DOHH2 (cell line): ENCODE data around the gene TNFRSF12A.
A peak's percentile ranks its signal among the peaks of the same experiment; 100 is the strongest.

Experiments used
- H3F3A ChIP-seq: fragments of 200-600 bp; sonication (generic), shearing (Covaris generic); 2 replicates; pipeline ENCODE4 v1.6.0; 2016; ENCODE audit warnings: antibody characterized with exemption, mild to moderate bottlenecking; ENCODE audit not compliant: control insufficient read depth, insufficient read depth
- H3K27ac ChIP-seq: fragments of 200-600 bp; sonication (generic); 2 replicates; pipeline ENCODE4 v1.5.1; 2014; ENCODE audit warnings: low read depth, mild to moderate bottlenecking, low read length, moderate library complexity
- H3K27me3 ChIP-seq: fragments of 200-600 bp; sonication (generic); 2 replicates; pipeline ENCODE4 v1.6.1; 2014; ENCODE audit warnings: mild to moderate bottlenecking, low read length, mixed read lengths; ENCODE audit not compliant: control insufficient read depth
- H3K36me3 ChIP-seq: fragments of 200-600 bp; sonication (generic); 2 replicates; pipeline ENCODE4 v1.6.1; 2014; ENCODE audit warnings: mild to moderate bottlenecking, low read length, moderate library complexity, mixed read lengths; ENCODE audit not compliant: control insufficient read depth
- H3K4me1 ChIP-seq: fragments of 200-600 bp; sonication (generic); 2 replicates; pipeline ENCODE4 v1.6.1; 2014; ENCODE audit warnings: mild to moderate bottlenecking, low read length, mixed read lengths; ENCODE audit not compliant: control insufficient read depth
- H3K4me2 ChIP-seq: fragments of 200-600 bp; sonication (generic); 2 replicates; pipeline ENCODE4 v1.6.0; 2014; ENCODE audit warnings: mild to moderate bottlenecking, low read length, moderate library complexity
- H3K4me3 ChIP-seq: fragments of 200-600 bp; sonication (generic); 2 replicates; pipeline ENCODE4 v1.5.1; 2014; ENCODE audit warnings: mild to moderate bottlenecking, low read length, mixed read lengths
- H3K79me2 ChIP-seq: fragments of 200-600 bp; sonication (generic); 2 replicates; pipeline ENCODE4 v1.6.1; 2014; ENCODE audit warnings: mild to moderate bottlenecking, low read length, mixed read lengths; ENCODE audit not compliant: control insufficient read depth
- H3K9me2 ChIP-seq: fragments of 200-600 bp; sonication (generic); replicated peaks from 2 replicates; pipeline ENCODE4 v1.6.1; 2014; ENCODE audit warnings: mild to moderate bottlenecking, low read length, mixed read lengths; ENCODE audit not compliant: control insufficient read depth
- H3K9me3 ChIP-seq: fragments of 200-600 bp; sonication (generic); 2 replicates; pipeline ENCODE4 v1.6.1; 2014; ENCODE audit warnings: antibody characterized with exemption, low read length, mixed read lengths; ENCODE audit not compliant: control insufficient read depth, insufficient read depth
- H4K20me1 ChIP-seq: fragments of 200-600 bp; sonication (generic); 2 replicates; pipeline ENCODE4 v1.6.0; 2014; ENCODE audit warnings: low read depth, mild to moderate bottlenecking, antibody characterized with exemption, low read length, moderate library complexity; ENCODE audit not compliant: control insufficient read depth, insufficient read depth
- CTCF ChIP-seq: fragments of 200-600 bp; sonication (generic); IDR thresholded peaks from one replicate; pipeline ENCODE4 v1.5.1; 2014; ENCODE audit warnings: antibody characterized with exemption, mild to moderate bottlenecking, low read depth, low read length; ENCODE audit not compliant: poor library complexity, severe bottlenecking
- EZH2phosphoT487 ChIP-seq: fragments of 200-600 bp; sonication (generic); IDR thresholded peaks from 2 replicates; pipeline ENCODE4 v1.6.1; 2017; ENCODE audit warnings: borderline replicate concordance, mild to moderate bottlenecking, antibody characterized with exemption, low read length, moderate library complexity, mixed read lengths

The TNFRSF12A gene

GRCh38 chr16:3057181-3058138 lies 37.3 kb downstream of the TNFRSF12A start:
- TF ChIP-seq CTCF (no peak), EZH2phosphoT487 (no peak)
- no peaks in the 10 kb centered on the region for H4K20me1 ChIP-seq
- H3K27me3 ChIP-seq: no peaks in the 10 kb centered on the region
- no peaks in the 10 kb centered on the region for H3K9me3 ChIP-seq
- H3K36me3 ChIP-seq: no peaks in the 10 kb centered on the region
- H3F3A ChIP-seq: 0 out of 2 replicates have a peak, but pooled peaks cover 3% of the 10 kb centered on the region
- no peaks in the 10 kb centered on the region for H3K79me2 ChIP-seq
- no peak overlapping the region for H3K27ac ChIP-seq
- no peaks in the 10 kb centered on the region for H3K9me2 ChIP-seq
- H3K4me3 ChIP-seq: 0 out of 2 replicates have a peak overlapping the region, but pooled peaks have one; percentile 79
- H3K4me1 ChIP-seq: peaks cover 41% of the 10 kb centered on the region
- peak overlapping the region; percentile 88; the same call in 1 of the 2 replicates for H3K4me2 ChIP-seq

- H3K9me2 ChIP-seq: no peaks in the 10 kb centered on the region
- H3K27me3 ChIP-seq: no peaks in the 10 kb centered on the region
- H3K4me2 ChIP-seq: peak overlapping the region; percentile 88
- H4K20me1 ChIP-seq: no peaks in the 10 kb centered on the region
- peak overlapping the region; percentile 79 for H3K4me3 ChIP-seq
- H3K4me1 ChIP-seq: peaks cover 41% of the 10 kb centered on the region
- H3K27ac ChIP-seq: no peak overlapping the region
- H3K9me3 ChIP-seq: no peaks in the 10 kb centered on the region
- TF ChIP-seq EZH2phosphoT487 (no peak), CTCF (no peak)
- 0 out of 2 replicates have a peak, but pooled peaks cover 3% of the 10 kb centered on the region for H3F3A ChIP-seq
- no peaks in the 10 kb centered on the region for H3K79me2 ChIP-seq
- H3K36me3 ChIP-seq: no peaks in the 10 kb centered on the region
Observed at GRCh38 chr16:3058139-3059030, 38.2 kb downstream of the TNFRSF12A start.

- 0 out of 2 replicates have a peak, but pooled peaks cover 3% of the 10 kb centered on the region for H3F3A ChIP-seq
- H3K9me3 ChIP-seq: no peaks in the 10 kb centered on the region
- H3K79me2 ChIP-seq: no peaks in the 10 kb centered on the region
- no peaks in the 10 kb centered on the region for H3K9me2 ChIP-seq
- H3K4me1 ChIP-seq: peaks cover 41% of the 10 kb centered on the region
- H3K4me3 ChIP-seq: peak overlapping the region; percentile 79
- no peaks in the 10 kb centered on the region for H4K20me1 ChIP-seq
- H3K4me2 ChIP-seq: peak overlapping the region; percentile 88
- no peak overlapping the region for H3K27ac ChIP-seq
- H3K36me3 ChIP-seq: no peaks in the 10 kb centered on the region
- no peaks in the 10 kb centered on the region for H3K27me3 ChIP-seq
- TF ChIP-seq CTCF (peak; percentile 79), EZH2phosphoT487 (no peak)
Observed at GRCh38 chr16:3059041-3059722, 39.0 kb downstream of the TNFRSF12A start.
